Mucosa of gallbladder (tissue), 1 donor: Measurements from ENCODE around the gene PHF21A. TPM values are rescaled to one million over a fixed set of nuclear protein-coding genes. Genes with fewer than 3 reads are reported as not detected.
A peak's percentile ranks its signal among the peaks of the same experiment; 100 is the strongest.
"Not testable (repeated sequence)": the region's sequence is repeated elsewhere in the genome, so short reads cannot be mapped to it uniquely, and the experiment has no call there.

Experiments
- DNase-seq: peaks from one replicate; pipeline ENCODE4 v3.0.0-alpha.2; 2020; ENCODE audit warnings: low spot score
- total RNA-seq: library from RNA; stranded (reverse); gene quantifications from one replicate; pipeline ENCODE4 v1.2.1, GENCODE V29; 2021
- donor health status: DM: no; HTN: no; CAD: no.

Gene PHF21A
- total RNA-seq, 1 donor from 2014 or later = 43.8 TPM

DNA sequence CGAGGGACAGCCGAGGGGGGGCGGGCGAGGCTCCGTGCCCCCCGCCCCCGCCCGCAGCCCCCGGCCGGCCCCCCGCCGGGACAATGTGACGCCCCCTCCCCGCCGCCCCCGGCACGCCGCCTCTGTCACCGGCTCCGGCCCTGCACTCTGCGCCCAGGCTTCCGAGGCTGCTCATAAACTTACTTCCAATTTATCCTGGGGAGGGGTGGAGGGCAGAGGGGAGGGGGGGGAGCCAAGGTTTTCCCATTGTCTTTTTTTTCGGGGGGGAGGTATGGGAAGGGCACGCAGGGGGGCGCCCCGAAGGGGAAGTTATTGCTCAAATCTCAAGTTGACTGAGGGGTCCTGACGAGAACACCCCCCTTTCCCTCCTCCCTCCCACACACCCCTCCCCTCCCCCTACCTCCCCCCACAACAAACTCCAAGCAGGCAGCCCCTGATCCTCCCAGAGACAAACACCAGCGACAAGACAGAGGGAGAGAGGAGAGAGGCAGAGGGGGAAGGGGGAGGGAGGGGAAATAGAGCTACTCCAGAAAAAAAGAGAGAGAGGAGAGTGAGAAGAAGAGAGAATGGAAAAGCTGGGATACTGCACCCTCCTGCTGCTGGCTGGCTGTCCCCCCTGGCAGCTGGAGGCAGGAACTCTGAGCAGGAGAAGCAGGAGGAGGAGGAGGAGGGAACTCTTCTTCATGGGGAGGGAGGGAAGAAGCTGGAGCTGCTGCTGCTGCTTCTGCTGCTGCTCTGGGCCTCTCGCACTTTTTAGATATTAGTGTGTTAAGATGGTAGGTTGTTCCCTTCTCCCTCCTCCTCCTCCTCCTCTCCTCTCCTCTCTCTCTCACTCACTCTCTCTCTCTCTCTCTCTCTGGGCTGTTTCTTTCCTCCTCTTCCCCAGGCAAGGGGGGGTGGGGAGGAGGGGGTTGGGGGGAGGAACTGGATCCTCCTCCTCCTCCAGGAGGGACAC lies 631 bp downstream of the PHF21A start:
- no peak for DNase-seq

DNA sequence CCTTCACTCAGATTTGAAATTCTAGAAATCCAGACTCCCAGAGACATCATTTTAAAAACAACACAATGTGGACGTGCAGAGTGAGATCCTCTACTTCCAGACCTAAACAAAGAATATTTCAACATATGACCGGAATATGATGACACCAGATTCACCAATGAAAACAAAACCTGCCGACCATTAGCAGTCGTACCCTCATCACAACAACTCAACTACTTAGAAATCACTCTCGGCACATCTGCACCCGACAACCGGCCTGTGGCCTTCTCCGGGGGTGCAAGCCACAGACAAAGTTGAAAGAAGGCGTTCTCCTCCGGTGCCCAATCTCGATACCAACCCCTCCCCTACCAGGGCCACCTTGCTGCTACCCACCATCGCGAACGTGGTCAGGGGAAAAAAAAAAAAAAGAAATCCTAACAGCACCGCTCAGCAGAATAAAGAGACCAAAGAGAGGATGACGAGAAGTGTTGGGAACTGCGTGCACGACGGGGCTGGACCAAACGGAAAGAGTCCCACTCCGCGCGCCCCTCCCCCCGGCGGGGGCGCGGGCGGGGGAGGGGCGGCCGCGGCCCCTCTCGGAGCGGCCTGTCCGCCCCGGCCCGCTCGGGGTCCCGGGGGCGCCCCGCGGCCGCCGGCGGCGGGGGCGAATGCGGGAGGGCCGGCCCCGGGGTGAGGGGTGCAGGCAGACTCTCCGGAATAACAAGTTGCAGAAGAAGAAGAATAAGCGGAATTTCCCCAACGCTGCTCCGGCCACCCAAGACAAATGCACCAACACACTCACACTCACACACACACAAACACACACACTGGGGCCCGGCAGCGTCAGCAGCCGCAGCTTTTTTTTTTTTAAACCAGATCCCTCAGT lies 1.7 kb downstream of the PHF21A start:
- peak; percentile 59 for DNase-seq

DNA sequence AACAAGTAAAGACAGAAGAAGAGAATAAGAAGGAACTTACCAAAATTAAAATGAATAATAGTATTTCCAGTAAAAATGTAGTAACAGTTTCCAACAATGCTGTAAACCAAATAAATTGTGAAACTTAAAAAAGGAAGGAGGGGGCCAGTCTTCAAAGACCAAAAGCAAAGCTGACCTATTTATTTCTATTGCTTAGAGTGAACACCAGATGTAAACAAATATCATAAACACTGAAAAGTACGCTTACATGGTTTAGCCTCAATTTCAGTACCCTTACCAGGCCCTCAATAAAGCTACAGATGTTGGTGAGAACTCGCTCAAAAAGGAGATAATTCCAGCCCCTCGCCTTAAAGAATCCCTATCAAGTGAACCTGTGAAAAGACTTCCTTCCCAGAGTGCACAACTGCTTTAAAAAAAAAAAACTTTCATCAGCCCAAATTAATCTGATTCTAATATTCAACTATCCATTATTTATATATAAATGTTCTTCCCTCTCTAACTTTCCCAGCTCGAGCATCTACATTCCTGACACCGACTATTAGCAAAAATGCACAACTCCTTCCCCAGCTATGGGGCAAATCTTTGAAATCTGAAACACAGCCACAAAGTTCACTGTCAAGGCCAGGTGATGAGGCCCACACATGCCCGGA lies 2.4 kb downstream of the PHF21A start:
- no peak for DNase-seq

DNA sequence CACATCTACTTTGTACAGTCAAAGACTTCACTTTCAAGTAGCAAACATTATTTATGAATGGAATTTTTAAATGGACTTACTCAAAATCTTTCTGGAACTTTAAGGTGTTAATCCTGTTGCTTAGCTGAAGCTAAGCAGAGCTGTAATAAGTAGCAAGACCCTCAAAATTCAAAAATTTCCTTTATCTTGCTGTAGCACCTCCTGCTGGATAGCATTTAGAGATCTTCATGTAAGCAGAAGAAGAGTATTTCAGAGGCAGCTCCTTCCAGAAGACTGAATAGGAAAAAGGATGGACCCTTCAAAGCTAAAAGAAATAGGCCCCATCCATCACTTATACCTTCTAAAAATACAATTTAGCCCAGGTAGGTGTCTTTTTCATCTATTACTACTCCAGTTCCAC lies 3.4 kb downstream of the PHF21A start:
- no peak for DNase-seq

DNA sequence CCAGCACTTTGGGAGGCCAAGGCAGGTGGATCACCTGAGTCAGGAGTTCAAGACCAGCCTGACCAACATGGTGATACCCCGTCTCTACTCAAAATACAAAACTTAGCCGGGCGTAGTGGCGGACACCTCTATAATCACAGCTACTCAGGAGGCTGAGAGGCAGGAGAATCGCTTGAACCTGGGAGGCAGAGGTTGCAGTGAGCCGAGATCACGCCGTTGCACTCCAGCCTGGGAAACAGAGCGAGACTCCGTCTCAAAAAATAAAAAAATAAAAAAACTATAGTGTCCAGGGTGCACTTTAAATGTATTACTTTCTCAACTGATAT lies 4.6 kb downstream of the PHF21A start:
- DNase-seq = not testable (repeated sequence)

DNA sequence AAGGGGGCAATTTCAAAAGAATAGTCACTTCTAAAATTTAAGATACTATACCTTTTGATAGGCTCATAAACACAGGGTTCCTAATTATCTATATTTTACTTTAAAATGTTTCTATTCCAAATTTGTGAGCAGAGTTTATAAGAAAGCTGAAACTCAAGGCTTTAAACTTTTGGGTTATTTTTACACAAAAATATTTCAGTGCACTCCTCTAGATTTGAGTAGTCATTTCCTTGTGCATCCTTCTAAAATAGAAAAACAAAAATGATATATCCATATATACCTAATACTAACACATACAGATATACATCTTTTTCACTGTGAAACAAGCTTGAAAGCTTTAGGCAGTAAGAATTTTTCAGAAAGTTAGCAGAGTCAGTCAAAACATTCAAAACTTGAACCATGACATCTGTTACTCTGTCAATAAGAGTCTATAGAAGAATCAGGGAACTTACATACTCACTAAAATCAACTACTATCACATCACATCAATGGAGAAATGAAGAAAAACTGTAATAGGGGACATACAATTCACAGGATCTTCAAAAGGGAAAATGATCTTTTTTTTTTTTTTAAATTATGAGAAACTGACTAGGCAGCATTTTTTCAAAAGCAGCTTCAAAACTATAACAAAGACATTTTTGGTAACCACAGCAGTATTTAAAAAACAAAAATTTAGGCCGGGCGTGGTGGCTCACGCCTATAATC lies 5.1 kb downstream of the PHF21A start:
- DNase-seq = no peak

DNA sequence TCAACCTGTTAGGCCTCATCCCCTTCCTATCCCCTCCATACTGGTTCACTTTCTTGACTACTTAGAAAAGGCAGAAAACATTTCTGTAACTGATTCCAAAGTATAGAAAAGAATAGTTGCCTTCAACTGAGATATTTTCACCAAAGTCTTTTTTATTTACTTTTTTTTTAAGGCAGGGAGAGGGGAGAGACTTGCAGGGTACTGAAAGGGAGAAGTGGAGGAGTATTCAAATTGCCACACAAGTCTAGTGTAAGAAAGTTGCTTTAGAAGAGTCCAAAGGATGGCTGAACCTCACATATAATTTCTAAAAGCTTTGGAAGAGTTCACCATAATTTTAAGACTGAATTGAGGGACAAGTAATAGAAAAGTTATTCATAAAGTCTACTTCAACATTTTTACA lies 6.3 kb downstream of the PHF21A start:
- no peak for DNase-seq

DNA sequence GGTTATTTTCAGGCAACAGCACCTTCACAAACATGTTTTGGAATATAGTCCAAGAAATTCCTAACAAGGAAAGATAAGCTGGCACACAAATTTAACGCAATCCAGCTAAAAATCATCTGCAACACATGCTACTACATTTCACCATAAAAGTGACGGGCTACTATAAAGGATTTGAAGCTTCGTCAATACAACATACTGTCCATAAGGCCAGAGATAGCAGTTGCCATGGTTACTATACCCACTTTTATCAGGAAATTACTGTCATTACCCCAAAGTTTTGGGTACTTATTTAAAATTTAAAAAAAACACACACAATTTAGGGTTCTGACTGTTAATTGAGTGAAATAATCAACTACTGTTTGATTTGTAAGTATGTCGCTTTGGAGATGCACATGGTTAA lies 6.9 kb downstream of the PHF21A start:
- no peak for DNase-seq

DNA sequence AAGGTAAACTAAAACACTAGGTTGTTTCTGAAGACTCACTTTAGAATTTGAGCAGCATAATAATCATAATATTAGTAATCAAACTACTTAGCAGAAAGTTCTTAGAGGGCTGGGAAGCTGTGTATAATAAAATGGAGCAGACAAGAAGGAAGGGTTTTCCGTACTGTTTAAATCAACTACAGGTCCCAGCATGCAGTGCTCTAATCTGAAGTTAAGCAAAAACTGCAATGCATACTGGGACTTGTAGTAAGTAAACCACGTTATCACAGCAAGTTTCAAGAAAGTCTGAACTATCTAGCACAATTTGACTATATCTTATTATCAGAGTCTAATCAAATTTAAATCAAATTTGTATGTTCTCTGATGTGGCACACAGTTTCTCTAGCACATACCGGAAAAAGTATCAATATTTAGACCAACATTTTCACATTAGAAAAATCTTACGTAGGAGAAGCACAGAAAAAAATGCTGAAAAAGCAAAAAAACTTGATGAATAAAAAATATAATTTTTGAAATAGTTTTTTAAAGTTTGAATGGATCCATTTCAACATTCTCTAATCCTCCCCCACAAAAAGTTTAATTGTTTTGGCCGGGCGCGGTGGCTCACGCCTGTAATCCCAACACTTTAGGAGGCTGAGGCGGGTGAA lies 8.2 kb downstream of the PHF21A start:
- peak; percentile 29 for DNase-seq

DNA sequence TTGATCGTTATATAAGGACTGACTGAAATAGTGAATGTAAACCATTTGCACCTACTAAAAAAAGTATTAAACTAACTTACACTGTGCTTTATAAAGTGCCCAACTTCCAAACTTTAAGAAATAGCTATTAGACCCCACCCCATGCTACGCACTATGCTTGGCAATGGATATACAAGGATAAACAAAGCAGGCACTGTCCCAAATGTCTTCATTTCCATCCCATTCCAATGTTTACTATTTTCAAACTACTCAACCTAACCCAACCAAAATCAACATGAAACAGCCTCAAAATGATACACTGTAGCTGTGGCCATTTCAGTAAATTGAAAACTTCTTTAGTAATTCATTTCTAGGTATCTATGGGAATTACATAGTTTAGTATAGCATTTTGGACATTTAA lies 12.5 kb downstream of the PHF21A start:
- DNase-seq = no peak

DNA sequence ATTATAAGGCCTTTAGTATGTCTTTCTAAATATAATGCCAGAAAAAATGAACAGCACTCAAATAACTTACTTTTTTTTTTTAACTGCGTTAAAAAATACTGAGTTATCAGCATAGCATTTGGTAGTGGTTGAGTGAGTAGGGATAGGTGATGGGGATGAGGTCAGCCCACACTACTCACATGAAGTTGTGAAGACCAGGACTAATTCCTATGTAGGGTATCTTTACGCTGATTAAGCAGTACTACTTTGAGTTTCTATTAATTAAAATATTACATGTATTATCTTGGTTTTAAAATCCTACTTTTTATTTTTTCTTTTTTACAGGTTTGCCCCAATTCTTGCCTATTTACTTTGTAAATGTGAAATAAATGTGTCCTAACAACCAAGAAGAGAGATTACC lies 13.5 kb downstream of the PHF21A start:
- no peak for DNase-seq

DNA sequence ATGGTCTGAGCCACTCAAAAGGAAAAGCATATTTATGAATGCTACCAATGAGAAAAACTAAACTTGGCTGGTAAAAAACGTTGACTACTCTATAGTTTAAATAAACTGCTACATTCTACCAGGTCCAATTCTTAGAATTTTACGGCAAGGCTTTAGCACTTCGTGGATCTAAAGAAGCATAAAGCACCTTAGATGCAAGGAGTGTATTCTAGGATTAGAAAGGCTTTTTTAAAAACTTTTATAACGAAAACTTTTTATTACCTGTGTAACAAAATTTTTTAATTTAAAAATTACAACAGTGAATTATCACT lies 13.9 kb downstream of the PHF21A start:
- no peak for DNase-seq

DNA sequence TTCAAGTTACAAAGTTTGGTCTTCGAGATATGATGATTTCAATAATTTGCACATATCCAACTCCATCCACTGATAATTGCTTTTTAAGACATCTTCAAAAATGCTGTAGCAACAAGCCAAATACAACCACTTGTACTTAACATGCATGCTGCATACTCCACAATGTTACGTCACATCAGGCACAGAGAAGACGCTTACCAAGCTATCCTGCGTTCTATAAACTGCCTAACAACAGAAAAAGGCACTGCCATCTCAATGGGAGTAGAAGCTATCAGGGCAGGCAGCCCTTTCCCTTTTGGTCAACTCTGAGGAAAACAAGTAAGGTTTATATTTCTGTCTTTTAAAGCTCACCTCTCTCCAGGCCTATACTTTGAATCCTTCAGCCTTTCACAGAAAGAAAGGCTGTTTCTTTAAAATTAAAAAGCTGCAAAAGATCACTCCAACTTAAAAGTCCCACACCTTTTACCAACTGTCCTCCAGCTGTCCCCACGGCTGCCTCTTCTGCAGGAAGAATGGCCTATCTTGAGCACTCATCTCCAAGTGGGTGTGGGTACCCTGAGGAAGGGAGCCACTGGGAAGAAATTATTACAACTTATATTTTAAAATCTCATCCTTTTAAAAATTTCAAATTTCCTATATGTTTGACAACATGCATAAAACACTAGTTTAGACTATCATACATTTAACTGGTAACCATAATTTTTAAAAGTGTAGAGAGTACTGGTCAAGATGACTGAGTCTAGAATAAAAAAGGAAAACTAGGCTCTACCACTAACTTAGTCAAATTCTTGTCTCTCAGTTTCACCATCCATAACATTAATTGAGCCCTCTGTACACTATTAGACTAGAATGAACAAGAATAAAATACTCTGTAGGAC lies 14.5 kb downstream of the PHF21A start:
- DNase-seq = no peak

DNA sequence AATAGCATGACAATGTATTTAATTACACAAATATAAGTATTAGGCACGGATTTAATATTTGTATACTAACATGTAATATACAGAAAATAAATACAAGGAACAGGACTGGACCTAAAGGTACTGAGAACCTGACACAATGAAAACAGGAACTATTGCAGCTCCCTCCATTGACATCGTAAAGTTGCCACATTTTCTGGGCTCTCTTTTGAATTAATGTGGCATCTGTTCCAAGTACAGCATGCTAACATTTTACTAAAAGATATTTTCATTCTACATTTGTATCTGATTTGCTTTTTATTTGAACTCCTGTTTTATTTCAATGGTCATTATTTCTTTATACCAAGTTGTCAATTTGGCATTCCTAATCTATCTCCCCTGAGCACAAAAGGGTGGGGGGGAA lies 15.3 kb downstream of the PHF21A start:
- no peak for DNase-seq

DNA sequence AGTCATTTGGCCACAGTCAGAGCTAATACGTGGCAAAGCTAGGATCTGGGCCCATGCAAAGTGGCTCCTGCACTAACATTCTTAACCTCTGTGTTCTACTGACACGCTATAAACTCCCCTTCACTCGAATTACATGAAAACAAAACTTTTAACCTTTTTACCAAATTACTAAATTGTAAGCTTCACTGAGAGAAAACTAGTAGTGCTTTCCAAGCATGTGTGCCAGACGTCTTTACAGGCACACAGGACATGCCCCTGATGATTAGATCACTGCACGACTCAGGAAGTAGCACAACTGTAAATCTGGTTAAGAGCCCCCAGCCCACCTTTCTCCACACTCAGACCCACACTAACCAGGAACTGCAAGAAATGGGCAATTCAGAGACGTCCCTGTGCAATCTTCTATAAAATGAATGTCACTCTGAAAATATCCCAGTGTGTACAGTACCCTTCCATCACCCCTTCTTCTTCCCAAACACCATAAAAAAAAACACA lies 16.1 kb downstream of the PHF21A start:
- DNase-seq = no peak

DNA sequence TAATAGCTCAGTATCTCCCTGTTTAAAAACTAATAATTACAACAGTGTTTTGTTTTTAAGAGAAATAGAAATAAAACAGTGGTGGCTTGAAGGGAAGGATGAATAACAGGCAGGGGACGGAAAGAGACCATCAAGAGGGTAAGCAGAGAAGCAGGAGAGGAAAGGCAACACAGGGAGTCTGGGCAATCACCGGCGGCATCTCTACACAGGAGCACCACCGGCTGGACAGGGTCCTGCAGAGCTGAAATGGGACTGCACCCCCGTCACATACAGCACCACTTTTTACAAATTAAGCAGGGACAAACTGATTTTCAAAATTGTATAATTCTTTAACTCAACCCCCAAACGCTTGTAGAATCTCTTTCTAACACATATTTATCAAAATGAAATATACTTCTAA lies 18.4 kb downstream of the PHF21A start:
- DNase-seq = no peak

DNA sequence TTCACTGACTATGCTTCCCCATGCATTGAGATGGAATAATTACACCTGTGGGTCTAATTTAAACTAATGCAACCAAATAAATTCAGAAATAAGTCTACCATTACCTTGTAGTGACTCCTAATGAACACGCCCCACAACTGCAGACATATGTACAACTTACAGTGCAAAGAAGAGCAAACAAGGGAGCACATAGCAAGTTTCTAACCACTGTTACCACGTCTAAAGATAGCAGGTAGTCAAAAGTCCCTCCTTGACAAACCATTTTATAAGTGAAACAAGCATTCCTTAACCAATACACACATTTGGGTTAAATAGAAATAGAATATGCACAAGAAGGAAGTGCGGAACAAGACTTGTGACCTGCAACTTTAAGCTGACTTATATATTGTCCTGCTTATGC lies 20.6 kb downstream of the PHF21A start:
- no peak for DNase-seq

DNA sequence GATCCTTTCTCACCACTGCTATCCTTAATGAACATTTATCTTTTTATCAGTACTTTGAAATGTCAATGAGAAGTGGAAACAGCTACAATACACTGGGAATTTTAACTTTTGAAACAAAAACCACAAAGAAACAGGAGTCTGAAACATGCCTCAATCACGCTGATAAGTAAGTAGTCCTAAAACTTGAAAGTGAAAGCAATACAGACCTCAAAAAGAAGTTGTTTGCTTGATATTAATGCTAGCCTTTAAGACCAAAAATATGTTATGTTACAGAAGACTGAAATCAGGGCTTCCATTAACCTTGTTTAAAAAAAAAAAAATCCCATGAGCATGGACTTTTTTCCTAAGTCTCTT lies 21.3 kb downstream of the PHF21A start:
- DNase-seq = no peak

DNA sequence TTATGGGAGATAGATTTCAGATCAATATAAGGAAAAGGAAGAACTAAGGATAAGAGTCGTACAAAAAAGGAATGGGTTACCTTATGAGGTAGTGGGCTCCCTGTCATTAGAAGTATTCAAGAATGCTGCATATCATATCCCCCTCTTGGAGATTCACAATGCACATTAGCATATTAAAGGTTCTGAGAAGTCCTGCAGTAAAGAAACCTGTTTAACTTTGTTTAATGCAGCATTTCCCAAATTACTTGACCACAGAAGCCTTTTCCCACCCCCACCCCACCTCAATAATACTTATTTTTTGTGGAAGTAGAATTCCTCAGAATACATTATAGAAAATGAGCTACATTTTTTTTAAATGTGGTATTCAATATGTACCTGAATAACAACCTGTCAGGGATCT lies 30.9 kb downstream of the PHF21A start:
- DNase-seq = no peak

DNA sequence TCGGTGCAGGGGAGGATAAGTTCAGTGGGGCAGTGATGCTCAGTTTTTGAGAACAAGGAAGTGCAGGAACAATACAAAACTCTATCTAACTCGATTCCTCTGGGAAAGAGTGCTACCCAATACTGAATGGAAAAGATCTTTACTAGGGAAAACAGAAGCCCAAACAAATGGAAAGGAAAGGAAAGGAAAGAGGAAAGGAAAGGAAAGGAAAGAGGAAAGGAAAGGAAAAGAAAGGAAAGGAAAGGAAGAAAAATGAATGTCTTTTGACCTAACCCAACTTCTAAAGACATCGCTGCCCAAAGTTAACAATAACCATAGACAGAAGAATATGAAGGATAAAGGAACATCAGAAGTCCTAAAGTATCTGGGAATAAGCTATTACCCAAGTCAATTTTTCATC lies 41.6 kb downstream of the PHF21A start:
- DNase-seq = no peak
